RWPE2 (cell line): ENCODE results near the gene OLFM4.

ENCODE experiments used
- ATAC-seq: fragments of 200-7000 bp; cut with Tn5 transposase; 3 replicates; pipeline ENCODE4 v1.9.1; 2021; ENCODE audit warnings: low read depth
- DNase-seq: peaks from one replicate; pipeline ENCODE4 v3.0.0-alpha.2; 2020; ENCODE audit warnings: low spot score
- H3K27ac ChIP-seq: fragments of 450-650 bp; 2 replicates; pipeline ENCODE4 v1.5.1; 2017; ENCODE audit warnings: mild to moderate bottlenecking; ENCODE audit not compliant: poor library complexity, severe bottlenecking
- H3K27me3 ChIP-seq: fragments of 250-450 bp; sonication (Bioruptor Pico); 2 replicates; pipeline ENCODE4 v1.5.1; 2021; ENCODE audit warnings: mild to moderate bottlenecking, moderate library complexity; ENCODE audit not compliant: insufficient read depth, poor library complexity, severe bottlenecking
- H3K36me3 ChIP-seq: fragments of 250-450 bp; sonication (Bioruptor Pico); 2 replicates; pipeline ENCODE4 v1.5.1; 2020; ENCODE audit warnings: low read depth, mild to moderate bottlenecking, moderate library complexity
- H3K4me1 ChIP-seq: fragments of 250-450 bp; sonication (Bioruptor Pico); 2 replicates; pipeline ENCODE4 v1.5.1; 2021; ENCODE audit warnings: mild to moderate bottlenecking, moderate library complexity; ENCODE audit not compliant: insufficient read depth, poor library complexity, severe bottlenecking
- H3K4me3 ChIP-seq: fragments of 250-450 bp; sonication (Bioruptor Pico); 2 replicates; pipeline ENCODE4 v1.5.1; 2021; ENCODE audit warnings: mild to moderate bottlenecking, moderate library complexity; ENCODE audit not compliant: severe bottlenecking
- H3K9me3 ChIP-seq: fragments of 250-450 bp; sonication (Bioruptor Pico); 2 replicates; pipeline ENCODE4 v1.5.1; 2021; ENCODE audit warnings: mild to moderate bottlenecking, moderate library complexity; ENCODE audit not compliant: severe bottlenecking
- TF ChIP-seq, protein P1 (sequence below): fragments of 450-650 bp; IDR thresholded peaks from one replicate; pipeline ENCODE4 v1.5.1; 2017; ENCODE audit warnings: mild to moderate bottlenecking, moderate library complexity; ENCODE audit not compliant: poor library complexity, severe bottlenecking

The OLFM4 gene

DNA sequence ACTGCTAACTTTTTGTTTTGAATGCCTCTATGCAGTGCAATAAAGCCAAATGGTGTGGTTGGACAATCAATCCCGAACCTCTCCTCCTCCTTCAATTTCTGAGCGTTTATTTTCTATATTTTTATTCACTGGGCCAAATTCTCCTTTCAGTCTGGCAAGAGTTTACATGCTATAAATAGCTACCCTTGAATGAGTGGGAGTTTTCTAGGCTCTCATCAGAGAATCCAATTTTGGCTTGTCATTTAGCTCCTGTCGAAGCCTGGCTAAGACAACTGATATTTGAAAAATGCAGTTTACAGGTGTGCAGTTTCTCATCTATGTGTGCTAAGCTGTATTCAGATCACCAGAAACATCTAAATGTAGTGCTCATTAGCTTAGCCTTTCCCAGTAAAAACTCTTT is 61.8 kb downstream of the OLFM4 start:
- no peak for DNase-seq
- no peak overlapping the region for H3K27ac ChIP-seq
- H3K9me3 ChIP-seq = no peaks in the 10 kb centered on the region
- no peaks in the 10 kb centered on the region for H3K4me1 ChIP-seq
- TF ChIP-seq, protein P1, sequence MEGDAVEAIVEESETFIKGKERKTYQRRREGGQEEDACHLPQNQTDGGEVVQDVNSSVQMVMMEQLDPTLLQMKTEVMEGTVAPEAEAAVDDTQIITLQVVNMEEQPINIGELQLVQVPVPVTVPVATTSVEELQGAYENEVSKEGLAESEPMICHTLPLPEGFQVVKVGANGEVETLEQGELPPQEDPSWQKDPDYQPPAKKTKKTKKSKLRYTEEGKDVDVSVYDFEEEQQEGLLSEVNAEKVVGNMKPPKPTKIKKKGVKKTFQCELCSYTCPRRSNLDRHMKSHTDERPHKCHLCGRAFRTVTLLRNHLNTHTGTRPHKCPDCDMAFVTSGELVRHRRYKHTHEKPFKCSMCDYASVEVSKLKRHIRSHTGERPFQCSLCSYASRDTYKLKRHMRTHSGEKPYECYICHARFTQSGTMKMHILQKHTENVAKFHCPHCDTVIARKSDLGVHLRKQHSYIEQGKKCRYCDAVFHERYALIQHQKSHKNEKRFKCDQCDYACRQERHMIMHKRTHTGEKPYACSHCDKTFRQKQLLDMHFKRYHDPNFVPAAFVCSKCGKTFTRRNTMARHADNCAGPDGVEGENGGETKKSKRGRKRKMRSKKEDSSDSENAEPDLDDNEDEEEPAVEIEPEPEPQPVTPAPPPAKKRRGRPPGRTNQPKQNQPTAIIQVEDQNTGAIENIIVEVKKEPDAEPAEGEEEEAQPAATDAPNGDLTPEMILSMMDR = no peak
- no peak overlapping the region for H3K4me3 ChIP-seq
- ATAC-seq = no peak
- H3K36me3 ChIP-seq = no peaks in the 10 kb centered on the region
- no peaks in the 10 kb centered on the region for H3K27me3 ChIP-seq

DNA sequence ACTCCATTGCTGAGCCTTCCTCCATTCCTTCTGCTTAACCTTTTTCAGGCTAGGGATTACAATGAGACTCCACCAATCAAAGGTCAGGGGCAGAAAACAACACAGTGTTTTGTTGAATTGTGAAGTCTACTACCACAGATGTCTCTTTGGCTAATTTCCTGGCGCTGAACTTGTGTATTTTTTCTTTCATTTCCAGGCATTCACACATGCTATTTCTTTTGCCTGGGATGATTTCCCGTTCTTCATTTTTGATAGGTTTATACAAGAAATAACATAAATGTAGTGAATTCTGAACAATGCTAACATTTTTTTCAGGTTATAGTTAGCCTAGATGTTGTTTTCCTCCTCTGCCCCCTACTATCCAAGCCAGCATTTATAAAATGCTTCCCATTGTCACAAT is 64.3 kb downstream of the OLFM4 start:
- Histone ChIP-seq H3K4me3 (no peak overlapping the region), H3K4me1 (no peaks in the 10 kb centered on the region), H3K27me3 (no peaks in the 10 kb centered on the region), H3K9me3 (no peaks in the 10 kb centered on the region), H3K27ac (no peak overlapping the region), H3K36me3 (no peaks in the 10 kb centered on the region)
- no peak for DNase-seq
- TF ChIP-seq, protein P1 = no peak
- no peak for ATAC-seq

DNA sequence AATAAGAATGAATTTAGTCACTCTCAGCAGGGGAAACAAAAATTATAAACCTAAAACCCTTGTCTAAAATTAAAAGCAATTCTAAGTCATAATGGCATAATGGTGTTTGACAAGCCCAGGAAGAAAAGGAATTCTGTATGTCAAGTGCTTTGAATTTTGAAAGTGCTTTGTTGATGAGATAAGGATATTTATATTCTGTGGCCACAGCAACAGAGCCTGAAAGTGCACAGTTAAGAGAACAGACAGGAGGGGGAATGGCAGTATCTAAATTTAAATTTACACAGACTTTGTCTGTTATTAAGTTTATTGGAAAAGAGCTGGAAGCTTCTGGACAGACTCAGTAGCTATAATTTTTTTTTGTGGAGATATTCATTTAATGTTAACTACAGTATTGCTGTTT is 69.8 kb downstream of the OLFM4 start:
- no peak overlapping the region for H3K27ac ChIP-seq
- H3K4me1 ChIP-seq = no peaks in the 10 kb centered on the region
- H3K4me3 ChIP-seq = no peak overlapping the region
- H3K9me3 ChIP-seq = no peaks in the 10 kb centered on the region
- TF ChIP-seq, protein P1 = no peak
- H3K36me3 ChIP-seq = no peaks in the 10 kb centered on the region
- ATAC-seq (no peak), DNase-seq (no peak)
- no peaks in the 10 kb centered on the region for H3K27me3 ChIP-seq

DNA sequence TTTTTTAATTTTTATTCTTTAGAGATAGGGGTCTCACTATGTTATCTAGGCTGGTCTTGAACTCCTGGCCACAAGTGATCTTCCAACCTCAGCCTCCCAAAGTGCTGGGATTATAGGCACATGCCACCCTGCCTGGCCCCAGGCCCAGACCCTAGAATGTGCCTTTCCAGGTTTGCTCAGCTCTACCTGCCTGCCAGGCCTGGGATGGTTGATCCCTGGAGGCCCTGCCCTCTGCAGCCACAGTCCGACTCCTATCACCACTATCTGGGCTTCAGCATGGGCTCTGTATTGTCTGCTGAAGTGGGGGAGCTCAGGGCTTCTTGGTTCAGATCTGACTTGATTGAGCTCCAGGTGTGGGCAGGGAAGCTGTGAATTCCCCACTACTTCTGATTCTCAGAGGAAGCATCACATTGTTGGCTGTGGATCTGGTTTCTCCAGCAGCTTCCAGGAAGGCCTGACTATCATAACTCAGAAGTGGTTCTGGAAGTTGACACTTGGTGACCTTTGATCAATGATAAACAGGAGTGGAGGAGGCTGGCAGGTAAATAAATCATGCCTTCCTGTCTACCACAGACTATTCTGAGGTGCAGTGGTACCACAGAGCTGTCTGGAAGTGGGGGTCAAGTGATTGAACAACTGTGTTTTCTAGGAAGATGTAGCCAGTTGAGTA is 71.9 kb downstream of the OLFM4 start:
- no peaks in the 10 kb centered on the region for H3K4me1 ChIP-seq
- no peak overlapping the region for H3K27ac ChIP-seq
- no peak overlapping the region for H3K4me3 ChIP-seq
- H3K27me3 ChIP-seq = no peaks in the 10 kb centered on the region
- no peaks in the 10 kb centered on the region for H3K9me3 ChIP-seq
- no peaks in the 10 kb centered on the region for H3K36me3 ChIP-seq
- DNase-seq (no peak), ATAC-seq (no peak)
- TF ChIP-seq, protein P1 = no peak
